Neuronal stem cell (in vitro differentiated cells): ENCODE data around the gene ZNF548.

Experiments used
- DNase-seq: peaks from one replicate; pipeline ENCODE4 v3.0.0-alpha.2; 2013; ENCODE audit warnings: low spot score
- H2AFZ ChIP-seq: one replicate; pipeline ENCODE4 v1.6.1; 2013; ENCODE audit warnings: mild to moderate bottlenecking, low read length, inconsistent platforms
- H2AK5ac ChIP-seq: 2 replicates; pipeline ENCODE4 v1.6.1; 2013; ENCODE audit warnings: low read depth, mild to moderate bottlenecking, inconsistent platforms, low read length, moderate library complexity, mixed read lengths
- H2BK120ac ChIP-seq: 2 replicates; pipeline ENCODE4 v1.6.1; 2013; ENCODE audit warnings: low read depth, mild to moderate bottlenecking, inconsistent platforms, low read length, moderate library complexity, mixed read lengths
- H2BK12ac ChIP-seq: one replicate; pipeline ENCODE4 v1.6.1; 2013; ENCODE audit warnings: low read length, inconsistent platforms
- H2BK15ac ChIP-seq: 2 replicates; pipeline ENCODE4 v1.6.1; 2013; ENCODE audit warnings: mild to moderate bottlenecking, low read length, inconsistent platforms, mixed read lengths
- H2BK5ac ChIP-seq: one replicate; pipeline ENCODE4 v1.6.1; 2013; ENCODE audit warnings: inconsistent platforms, mild to moderate bottlenecking, low read length, moderate library complexity
- H3K14ac ChIP-seq: one replicate; pipeline ENCODE4 v1.6.1; 2013; ENCODE audit warnings: low read length, inconsistent platforms
- H3K18ac ChIP-seq: 2 replicates; pipeline ENCODE4 v1.6.1; 2013; ENCODE audit warnings: low read length, inconsistent platforms
- H3K23ac ChIP-seq: 2 replicates; pipeline ENCODE4 v1.6.1; 2013; ENCODE audit warnings: low read depth, mild to moderate bottlenecking, mixed read lengths, low read length, inconsistent platforms; ENCODE audit not compliant: poor library complexity
- H3K27ac ChIP-seq: replicated peaks from 3 replicates; pipeline ENCODE4 v1.5.1; 2013; ENCODE audit warnings: low read length, inconsistent platforms
- H3K27me3 ChIP-seq, 3 experiments: 2 replicates each; pipeline ENCODE4 v1.6.1; 2013; ENCODE audit warnings: low read length in 3 of 3, mild to moderate bottlenecking in 2 of 3, inconsistent platforms in 1 of 3, low read depth in 1 of 3, mixed read lengths in 1 of 3, moderate library complexity in 1 of 3; ENCODE audit not compliant: control insufficient read depth in 3 of 3, insufficient read depth in 3 of 3
- H3K36me3 ChIP-seq, 2 donors: replicated peaks in 1 of 2; 2 replicates each; pipeline ENCODE4 v1.6.1; 2013; ENCODE audit warnings: low read length in 2 of 2; ENCODE audit not compliant: control insufficient read depth in 2 of 2, insufficient read depth in 2 of 2
- H3K4ac ChIP-seq: 2 replicates; pipeline ENCODE4 v1.6.1; 2013; ENCODE audit warnings: inconsistent platforms, mild to moderate bottlenecking, low read length, moderate library complexity
- H3K4me1 ChIP-seq, 2 donors: 1 replicate in 1 of 2; 2 replicates in 1 of 2; pipeline ENCODE4 v1.6.1; 2013; ENCODE audit warnings: low read length in 2 of 2, low read depth in 1 of 2; ENCODE audit not compliant: control insufficient read depth in 2 of 2, insufficient read depth in 1 of 2
- H3K4me2 ChIP-seq: one replicate; pipeline ENCODE4 v1.6.1; 2013; ENCODE audit warnings: mild to moderate bottlenecking, low read length, inconsistent platforms; ENCODE audit not compliant: insufficient read depth, poor library complexity, severe bottlenecking
- H3K4me3 ChIP-seq, 2 donors: 2 replicates each; pipeline ENCODE4 v1.5.1; 2013; ENCODE audit warnings: low read length in 2 of 2, mild to moderate bottlenecking in 2 of 2, inconsistent platforms in 1 of 2, moderate library complexity in 1 of 2
- H3K79me1 ChIP-seq: one replicate; pipeline ENCODE4 v1.6.1; 2013; ENCODE audit warnings: low read depth, mild to moderate bottlenecking, inconsistent platforms, low read length, moderate library complexity
- H3K9ac ChIP-seq: one replicate; pipeline ENCODE4 v1.6.1; 2013; ENCODE audit warnings: mild to moderate bottlenecking, low read depth, low read length, inconsistent platforms; ENCODE audit not compliant: poor library complexity
- H3K9me3 ChIP-seq, 2 donors: replicated peaks in 1 of 2; 2 replicates each; pipeline versions ENCODE3 to v1.6.1; 2013; ENCODE audit warnings: low read length in 2 of 2, mild to moderate bottlenecking in 2 of 2, inconsistent platforms in 1 of 2, low read depth in 1 of 2, mixed read lengths in 1 of 2, moderate library complexity in 1 of 2; ENCODE audit not compliant: control insufficient read depth in 2 of 2, insufficient read depth in 1 of 2
- H4K8ac ChIP-seq: one replicate; pipeline ENCODE4 v1.6.1; 2013; ENCODE audit warnings: low read depth, mild to moderate bottlenecking, inconsistent platforms, low read length, moderate library complexity
- H4K91ac ChIP-seq: one replicate; pipeline ENCODE4 v1.6.1; 2013; ENCODE audit warnings: low read length, low read depth, mild to moderate bottlenecking, inconsistent platforms; ENCODE audit not compliant: poor library complexity
- WGBS, 2 donors: extraction: QIAGEN DNeasy Blood & Tissue Kit; methylation state at CpG; one replicate each; pipeline ENCODE4 v1.1.7; 2013; ENCODE audit warnings: missing lambda C conversion rate in 2 of 2, mixed read lengths in 1 of 2; ENCODE audit not compliant: insufficient read length in 2 of 2, insufficient replicate concordance in 1 of 2; ENCODE audit errors: extremely low coverage in 2 of 2; 5-methylcytosine and 5-hydroxymethylcytosine counted together

The ZNF548 gene

DNA sequence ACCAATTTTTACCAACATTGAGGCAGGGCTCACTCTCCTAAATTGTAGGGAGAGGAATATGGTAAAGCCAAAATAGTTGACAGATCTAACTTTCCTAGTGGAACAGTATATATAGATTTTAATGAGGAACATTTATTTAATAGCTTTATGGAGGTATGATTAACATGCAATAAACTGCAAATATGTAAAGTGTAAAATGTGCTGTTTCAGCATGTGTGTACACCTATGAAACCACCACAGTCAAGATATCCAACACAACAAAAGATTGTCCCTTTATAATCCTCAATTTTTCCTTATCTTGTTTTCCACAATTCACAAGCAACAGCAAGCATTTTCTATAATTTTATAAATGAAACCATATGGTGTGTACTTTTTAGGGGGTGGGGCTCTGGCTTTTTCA, 30.4 kb upstream of the ZNF548 start:
- H3K4me3 ChIP-seq, result no peak overlapping the region
- no peak overlapping the region for H3K4me2 ChIP-seq
- peaks cover 0 to 4% of the 10 kb centered on the region in 2 donors for H3K4me1 ChIP-seq
- H2BK15ac ChIP-seq, result no peak overlapping the region
- H2AK5ac ChIP-seq, result no peak overlapping the region
- H3K36me3 ChIP-seq, result peaks cover 39 to 55% of the 10 kb centered on the region in 2 donors
- no peak overlapping the region for H3K27ac ChIP-seq
- H3K79me1 ChIP-seq, result peaks cover 2% of the 10 kb centered on the region
- no peak overlapping the region for H2BK5ac ChIP-seq
- no peak overlapping the region for H3K23ac ChIP-seq
- H3K18ac ChIP-seq, result no peak overlapping the region
- H3K4ac ChIP-seq, result no peak overlapping the region
- no peaks in the 10 kb centered on the region for H3K9me3 ChIP-seq
- H3K9ac ChIP-seq, result no peak overlapping the region
- no peak for DNase-seq
- H3K27me3 ChIP-seq, result no peaks in the 10 kb centered on the region
- no peak overlapping the region for H3K14ac ChIP-seq
- no peak overlapping the region for H4K8ac ChIP-seq
- H2BK12ac ChIP-seq, result no peak overlapping the region
- H2AFZ ChIP-seq, result no peak overlapping the region
- H4K91ac ChIP-seq, result no peak overlapping the region
- H2BK120ac ChIP-seq, result no peak overlapping the region

DNA sequence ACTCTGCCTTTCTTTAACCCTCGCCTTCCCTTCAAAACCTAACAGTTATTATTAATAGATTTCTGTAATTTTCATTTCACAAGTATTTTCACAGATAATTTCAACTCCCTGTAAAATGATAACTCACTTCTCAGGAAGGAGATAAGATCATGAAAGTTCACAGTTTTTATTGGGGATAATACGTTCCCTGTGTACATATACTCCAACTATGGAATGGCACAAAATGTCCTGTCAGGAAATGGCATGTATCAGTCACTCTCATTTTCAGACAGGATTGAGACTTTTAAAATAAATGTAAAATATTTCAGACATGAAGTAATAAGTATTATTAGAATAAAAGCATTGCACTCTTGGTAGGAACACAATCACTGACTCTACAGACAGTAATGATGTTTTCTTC, 27.2 kb upstream of the ZNF548 start:
- H2BK120ac ChIP-seq, result no peak overlapping the region
- no peak overlapping the region for H3K9ac ChIP-seq
- no peak overlapping the region for H4K8ac ChIP-seq
- no CpG with 5 or more reads among the region's 2 CpGs for WGBS, 2 donors
- peak overlapping the region; percentile 73 for H2AFZ ChIP-seq
- peak overlapping the region in 1 of 2 donors; percentile 68 for H3K4me3 ChIP-seq
- H4K91ac ChIP-seq, result no peak overlapping the region
- H3K36me3 ChIP-seq, result peaks cover 14 to 26% of the 10 kb centered on the region in 2 donors
- H3K14ac ChIP-seq, result no peak overlapping the region
- H2BK5ac ChIP-seq, result no peak overlapping the region
- H3K27ac ChIP-seq, result no peak overlapping the region
- no peak overlapping the region for H2AK5ac ChIP-seq
- H3K4me1 ChIP-seq, result peaks cover 0 to 4% of the 10 kb centered on the region in 2 donors
- no peak overlapping the region for H3K4ac ChIP-seq
- no peak overlapping the region for H2BK15ac ChIP-seq
- no peak overlapping the region for H2BK12ac ChIP-seq
- H3K27me3 ChIP-seq, result no peaks in the 10 kb centered on the region
- H3K18ac ChIP-seq, result no peak overlapping the region
- no peak overlapping the region for H3K23ac ChIP-seq
- DNase-seq, result no peak
- no peaks in the 10 kb centered on the region for H3K9me3 ChIP-seq
- H3K4me2 ChIP-seq, result no peak overlapping the region
- H3K79me1 ChIP-seq, result peaks cover 2% of the 10 kb centered on the region

DNA sequence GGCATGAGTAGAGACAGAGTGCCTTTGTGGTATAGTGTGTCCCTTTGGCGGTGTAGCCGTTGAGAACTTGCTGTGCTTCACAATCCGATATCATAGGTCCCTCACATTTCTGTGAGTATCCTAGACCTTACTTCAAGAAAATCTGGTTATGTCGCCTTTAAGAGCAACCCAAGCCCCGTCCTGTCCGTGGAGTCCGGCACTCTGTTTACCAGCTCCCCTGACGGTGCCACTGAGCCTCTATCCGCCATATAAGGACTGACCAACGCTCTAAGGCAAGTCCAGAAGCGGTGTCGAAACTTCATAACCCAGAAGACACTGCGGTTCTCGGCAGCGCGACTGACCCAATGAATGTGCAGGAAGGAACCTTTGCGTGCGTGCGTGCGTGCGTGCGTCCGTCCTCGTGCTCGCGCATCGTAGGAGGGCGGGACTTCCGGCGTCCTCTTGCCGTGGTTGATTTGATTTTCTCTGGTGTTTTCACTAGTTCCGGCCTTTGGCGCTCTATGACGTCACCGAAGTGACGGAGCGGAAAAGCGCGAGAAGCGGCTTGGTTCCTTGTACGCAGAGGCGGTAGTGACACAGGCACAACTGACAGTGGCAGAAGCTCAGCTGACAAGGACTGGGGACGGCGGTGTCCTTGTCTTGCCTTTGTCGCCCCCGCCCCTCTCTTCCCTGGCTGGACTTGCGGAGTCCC, 26.5 kb upstream of the ZNF548 start, which contains the start of the genes TRAPPC2B and ZNF547:
TRAPPC2B (plus strand) TSS at position 555 of the 691 bp plus-strand sequence. CDS start 1,283 bp downstream, outside the sequence.
ZNF547 (plus strand) TSS at position 555 of the 691 bp plus-strand sequence. CDS start 5,005 bp downstream, outside the sequence.
- Histone ChIP-seq H4K91ac (no peak within 1 kb of the TSS), H3K23ac (no peak within 1 kb of the TSS), H3K27me3 (no peaks in the 10 kb centered on the region), H2AFZ (peak within 1 kb of the TSS; percentile 74), H2BK12ac (no peak within 1 kb of the TSS), H3K9ac (peak within 1 kb of the TSS; percentile 70), H4K8ac (no peak within 1 kb of the TSS), H3K79me1 (peaks cover 4% of the 10 kb centered on the region), H3K4ac (no peak within 1 kb of the TSS), H3K4me1 (peaks cover 0 to 4% of the 10 kb centered on the region in 2 donors), H3K4me2 (peak within 1 kb of the TSS; percentile 89), H3K9me3 (no peaks in the 10 kb centered on the region), H3K4me3 (peak within 1 kb of the TSS; percentile 68 to 90), H3K27ac (peak within 1 kb of the TSS; percentile 13), H2BK15ac (peak within 1 kb of the TSS; percentile 49), H2AK5ac (peak within 1 kb of the TSS; percentile 46), H3K14ac (peak within 1 kb of the TSS; percentile 56), H2BK120ac (no peak within 1 kb of the TSS), H3K36me3 (peaks cover 8 to 20% of the 10 kb centered on the region in 2 donors), H3K18ac (peak within 1 kb of the TSS; percentile 84), H2BK5ac (peak within 1 kb of the TSS; percentile 66)
- peak; percentile 99 for DNase-seq
- WGBS, 2 donors, result no CpG with 5 or more reads among the region's 47 CpGs

DNA sequence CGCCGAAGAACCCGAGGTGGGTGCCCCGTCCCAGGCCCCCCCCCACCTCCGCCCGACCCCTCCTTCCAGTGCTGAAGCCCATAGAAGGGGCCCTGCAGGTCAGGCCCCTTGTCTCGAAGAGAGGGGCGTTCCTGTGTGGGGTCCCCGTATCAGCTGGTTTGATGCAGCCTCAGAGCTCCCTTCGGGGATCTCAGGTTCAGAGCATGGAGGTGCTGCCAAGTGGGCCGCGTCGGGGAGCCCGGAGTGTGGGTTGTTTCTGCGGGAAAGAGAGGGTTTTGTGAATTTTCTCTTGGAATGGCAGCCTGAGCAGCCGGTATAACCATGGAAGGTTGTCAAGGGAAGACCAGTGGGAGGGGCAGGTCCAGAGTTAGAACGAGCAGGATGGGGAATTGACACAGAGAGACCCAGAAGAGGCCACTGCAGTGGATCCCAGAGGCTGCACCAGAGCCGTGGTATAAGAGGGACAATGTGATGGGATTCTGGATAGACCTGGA, 25.9 kb upstream of the ZNF548 start:
- H3K36me3 ChIP-seq, result peaks cover 4 to 19% of the 10 kb centered on the region in 2 donors
- no peak for DNase-seq

More for the DNA sequence above, 25.9 kb upstream of the ZNF548 start:
- Histone ChIP-seq H2BK12ac (no peak overlapping the region), H3K27me3 (no peaks in the 10 kb centered on the region), H3K18ac (peak overlapping the region; percentile 48), H3K27ac (no peak overlapping the region), H3K4me2 (peak overlapping the region; percentile 89), H3K9me3 (no peaks in the 10 kb centered on the region), H3K23ac (no peak overlapping the region), H2AFZ (peak overlapping the region; percentile 74), H3K4ac (no peak overlapping the region), H2BK120ac (no peak overlapping the region), H4K91ac (no peak overlapping the region), H3K14ac (peak overlapping the region; percentile 56), H3K79me1 (peaks cover 4% of the 10 kb centered on the region), H4K8ac (no peak overlapping the region), H3K4me1 (peaks cover 0 to 4% of the 10 kb centered on the region in 2 donors), H2AK5ac (peak overlapping the region; percentile 46), H2BK5ac (peak overlapping the region; percentile 66), H3K9ac (peak overlapping the region; percentile 70), H3K4me3 (peak overlapping the region; percentile 68 to 90), H2BK15ac (peak overlapping the region; percentile 49)
- no CpG with 5 or more reads among the region's 18 CpGs for WGBS, 2 donors
